HepG2 (cell line): ENCODE measurements around the gene EGF.

Experiments used
- CTCF ChIP-seq: sonication (generic); formaldehyde crosslinking; IDR thresholded peaks from 2 replicates; pipeline ENCODE4 v1.5.0; 2020; ENCODE audit warnings: mild to moderate bottlenecking, missing genetic modification reagents, moderate library complexity
- MTA1 ChIP-seq: sonication (generic); formaldehyde crosslinking; IDR thresholded peaks from 2 replicates; pipeline ENCODE4 v1.4.0; 2020; ENCODE audit warnings: missing genetic modification reagents, mild to moderate bottlenecking, borderline replicate concordance
- NFYB ChIP-seq: sonication (generic); formaldehyde crosslinking; IDR thresholded peaks from 2 replicates; pipeline ENCODE4 v1.4.0; 2020; ENCODE audit warnings: missing genetic modification reagents
- PRDM15 ChIP-seq: sonication (generic); formaldehyde crosslinking; IDR thresholded peaks from 2 replicates; pipeline ENCODE4 v1.4.0; 2020; ENCODE audit warnings: missing genetic modification reagents
- ZBTB20 ChIP-seq: sonication (generic); formaldehyde crosslinking; IDR thresholded peaks from 2 replicates; pipeline ENCODE4 v1.8.1; 2023; ENCODE audit warnings: missing genetic modification reagents, low read depth, mild to moderate bottlenecking, borderline replicate concordance
- ZBTB44 ChIP-seq: sonication (generic); formaldehyde crosslinking; IDR thresholded peaks from 2 replicates; pipeline ENCODE4 v1.4.0; 2020; ENCODE audit warnings: missing genetic modification reagents
- ZNF264 ChIP-seq: sonication (generic); formaldehyde crosslinking; IDR thresholded peaks from 2 replicates; pipeline ENCODE4 v1.4.0; 2020; ENCODE audit warnings: missing genetic modification reagents
- ZNF629 ChIP-seq: sonication (generic); formaldehyde crosslinking; conservative IDR thresholded peaks from 2 replicates; pipeline ENCODE4 v1.5.0; 2020; ENCODE audit warnings: missing genetic modification reagents

- TF ChIP-seq ZBTB44 (CRISPR knock-in tag) = no peak
- no peak for TF ChIP-seq ZNF629 (CRISPR knock-in tag)
- no peak for TF ChIP-seq ZBTB20 (CRISPR knock-in tag)
- no peak for TF ChIP-seq NFYB (CRISPR knock-in tag)
- no peak for TF ChIP-seq CTCF (CRISPR knock-in tag)
- no peak for TF ChIP-seq MTA1 (CRISPR knock-in tag)
- no peak for TF ChIP-seq PRDM15 (CRISPR knock-in tag)
- TF ChIP-seq ZNF264 (CRISPR knock-in tag) = no peak
Measured at GRCh38 chr4:109913596-109914241, 1.0 kb downstream of the EGF start.
